RPMI8226 (cell line): Measurements from ENCODE around the gene AP1B1.

Experiments used
- DNase-seq: peaks from one replicate; pipeline ENCODE4 v3.0.0-alpha.2; 2015

Gene AP1B1

DNA sequence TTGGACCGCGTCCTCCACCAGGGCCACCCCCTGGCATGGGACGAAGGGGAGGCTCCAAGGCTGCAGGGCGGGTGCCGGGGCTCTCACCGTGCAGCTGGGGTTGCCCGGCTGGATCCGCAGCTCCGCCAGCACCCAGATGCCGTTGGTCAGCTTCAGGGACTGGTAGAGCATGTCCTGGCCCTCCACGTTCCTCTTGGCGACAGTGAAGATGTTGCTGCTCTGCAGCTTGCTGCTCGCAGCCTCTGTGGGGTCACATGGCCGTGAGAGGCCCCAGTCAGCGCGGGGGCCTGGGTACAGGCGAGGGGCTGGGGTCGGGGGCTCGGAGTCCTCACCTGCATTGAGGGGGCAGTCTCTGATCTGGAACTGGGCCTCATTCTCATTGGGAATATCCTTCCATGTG lies 58.1 kb downstream of the AP1B1 start:
- no peak for DNase-seq

DNA sequence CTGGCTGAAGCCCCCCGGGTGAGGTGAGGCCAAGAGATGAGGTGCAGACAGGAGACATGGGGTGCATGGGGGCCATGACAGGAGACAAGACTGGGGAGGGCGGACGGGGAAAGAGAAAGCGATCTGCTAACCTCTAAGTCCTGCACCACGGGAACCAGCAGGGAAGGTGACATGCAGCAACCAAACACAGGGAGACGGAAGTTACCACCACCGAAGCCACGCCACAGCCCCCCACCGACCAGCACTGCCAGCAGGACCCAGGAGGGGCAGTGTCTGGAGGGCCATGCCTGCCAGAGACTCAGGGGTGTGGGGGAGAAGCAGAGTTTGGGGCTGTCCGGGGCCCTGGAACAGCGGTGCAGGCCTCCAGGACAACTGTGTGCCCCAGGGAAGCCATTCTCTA lies 58.8 kb downstream of the AP1B1 start:
- no peak for DNase-seq

DNA sequence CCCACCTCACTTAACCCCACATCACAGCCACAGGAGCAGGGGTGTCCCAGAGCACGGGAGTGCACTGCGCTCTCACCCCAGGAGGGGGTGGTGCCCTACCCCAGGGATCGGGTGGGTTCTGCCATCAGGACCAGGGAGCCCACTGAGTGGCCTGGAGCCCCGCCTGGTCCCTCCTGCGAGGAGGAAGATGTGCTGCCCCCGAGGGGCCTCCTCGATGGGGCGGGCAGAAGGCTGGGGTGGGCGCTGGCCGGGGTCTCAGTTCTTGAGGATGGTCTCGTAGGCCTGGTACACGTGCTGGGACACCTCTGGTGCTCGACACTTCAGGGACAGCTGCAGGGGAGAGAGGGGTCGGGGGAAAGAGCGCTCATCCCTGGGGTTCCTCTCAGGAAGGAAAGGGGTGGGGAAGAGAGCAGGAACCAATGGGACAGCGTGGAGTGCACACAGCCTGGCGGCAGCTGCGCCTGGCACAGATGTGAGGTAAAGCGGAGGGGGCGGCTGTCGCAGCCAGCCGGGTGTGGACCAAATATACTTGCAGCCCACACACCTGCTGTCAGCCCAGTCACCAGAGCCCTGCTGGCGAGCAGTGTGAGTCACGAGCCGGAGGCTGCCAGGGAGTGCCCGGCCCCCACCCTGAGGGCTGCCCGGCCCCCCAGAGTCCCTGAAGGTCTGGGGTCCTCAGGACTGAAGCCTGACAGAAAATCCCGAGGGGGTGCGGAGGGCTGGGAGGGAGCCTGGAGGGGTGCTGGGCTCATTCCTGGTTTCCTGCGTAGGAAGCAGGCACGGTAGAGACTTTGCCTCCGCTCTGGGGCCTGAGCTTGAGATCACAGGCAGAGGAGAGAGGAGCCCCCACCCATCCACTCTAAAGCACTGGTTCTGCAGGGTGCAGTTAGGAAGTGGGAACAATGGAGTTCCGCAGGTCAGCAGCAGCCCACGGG lies 59.5 kb downstream of the AP1B1 start:
- no peak for DNase-seq

DNA sequence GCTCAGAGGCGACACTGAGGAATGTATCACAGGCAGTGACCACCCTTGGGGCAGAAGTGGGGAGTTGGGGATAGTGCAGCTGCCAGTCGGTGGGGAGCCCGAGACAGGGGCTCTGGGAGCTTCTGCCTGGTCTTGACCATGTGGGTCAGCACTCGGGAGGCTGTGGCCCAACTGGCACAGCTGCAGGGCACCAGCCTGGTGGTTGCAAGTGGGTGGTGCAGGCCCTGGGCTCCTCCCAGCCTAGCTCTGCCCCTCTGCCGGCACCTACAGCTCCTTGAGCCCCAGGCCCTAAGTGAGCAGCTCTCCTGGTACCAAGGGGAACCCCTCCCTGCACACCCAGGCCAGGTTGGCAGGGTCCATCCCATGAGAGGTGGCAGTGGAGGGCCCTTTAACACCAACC lies 60.3 kb downstream of the AP1B1 start:
- DNase-seq = no peak

DNA sequence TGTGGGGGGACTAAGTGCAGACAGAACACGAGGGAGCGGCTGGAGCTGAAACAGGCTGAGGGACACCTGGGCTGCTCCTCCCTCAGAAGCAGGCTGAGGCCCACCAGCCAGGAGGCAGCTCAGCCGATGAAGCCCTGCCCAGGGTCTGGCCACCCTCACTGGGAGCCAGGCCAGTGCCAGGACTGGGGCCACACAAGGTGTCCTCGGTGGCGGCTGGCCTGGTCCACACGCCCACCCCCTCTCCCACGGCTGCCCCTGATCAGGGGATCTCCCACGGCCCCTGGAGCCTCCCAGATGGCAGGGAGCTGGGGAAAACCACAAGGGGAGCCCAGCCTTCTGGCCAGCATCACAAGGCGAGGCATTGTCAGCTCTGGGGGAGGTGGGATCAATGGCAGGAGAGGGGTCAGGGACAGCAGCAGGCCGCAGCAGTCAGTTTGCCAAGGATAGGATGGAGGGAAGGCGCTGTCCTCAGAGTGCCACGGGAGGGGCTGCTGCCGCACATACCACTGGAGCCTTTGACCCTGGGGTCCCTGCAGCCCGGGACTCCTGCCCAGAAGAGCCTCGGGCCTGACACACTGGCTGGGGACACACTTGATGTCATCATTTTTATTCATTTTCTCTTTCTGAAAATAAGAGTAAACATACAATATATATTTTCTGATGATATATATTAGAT lies 61.1 kb downstream of the AP1B1 start:
- DNase-seq = no peak

DNA sequence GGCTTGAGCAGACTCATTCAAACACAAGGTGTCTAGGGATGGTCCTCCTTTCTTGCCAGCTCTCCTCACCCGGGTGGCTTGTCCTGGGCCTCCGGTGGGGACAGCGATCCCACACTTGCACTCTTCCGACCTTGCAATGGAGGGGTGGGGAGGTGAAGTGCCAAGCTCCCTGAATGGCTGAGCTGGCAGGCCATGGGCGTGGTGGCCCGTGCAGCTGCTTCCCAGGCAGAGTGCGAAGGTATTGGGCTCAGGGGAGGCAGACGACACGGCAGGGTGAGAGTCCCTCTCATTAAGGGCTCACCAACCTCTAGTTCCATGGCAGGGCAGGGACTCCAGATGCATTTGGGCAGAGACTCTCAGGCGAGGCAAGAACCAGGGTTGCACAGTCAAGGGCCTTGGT lies 61.9 kb downstream of the AP1B1 start:
- DNase-seq = no peak

DNA sequence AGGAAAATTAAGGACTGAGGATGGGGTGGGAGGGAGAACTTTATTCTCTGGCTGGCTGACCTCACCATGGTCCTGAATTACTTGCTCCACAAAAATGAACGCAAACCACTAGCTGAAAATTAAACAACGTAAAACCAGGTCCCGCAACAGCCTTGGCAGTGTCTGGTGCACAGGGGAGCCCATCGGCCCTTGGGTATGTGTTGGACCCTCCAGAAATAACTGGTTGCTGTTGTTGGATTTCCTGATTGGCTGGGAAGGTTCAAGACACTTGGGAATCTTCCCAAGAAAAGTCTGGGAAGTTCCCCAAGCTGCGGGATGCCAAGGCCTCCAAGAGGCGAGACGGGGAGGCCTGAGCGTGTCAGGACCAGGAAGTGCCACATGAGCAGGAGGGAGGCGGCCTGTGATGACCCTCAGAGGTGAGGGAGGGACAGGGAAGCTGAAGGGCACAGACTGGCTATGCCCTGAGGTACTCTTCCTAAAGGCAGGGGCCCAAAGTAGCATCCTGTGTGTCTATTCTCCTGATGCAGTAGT lies 62.5 kb downstream of the AP1B1 start:
- no peak for DNase-seq

DNA sequence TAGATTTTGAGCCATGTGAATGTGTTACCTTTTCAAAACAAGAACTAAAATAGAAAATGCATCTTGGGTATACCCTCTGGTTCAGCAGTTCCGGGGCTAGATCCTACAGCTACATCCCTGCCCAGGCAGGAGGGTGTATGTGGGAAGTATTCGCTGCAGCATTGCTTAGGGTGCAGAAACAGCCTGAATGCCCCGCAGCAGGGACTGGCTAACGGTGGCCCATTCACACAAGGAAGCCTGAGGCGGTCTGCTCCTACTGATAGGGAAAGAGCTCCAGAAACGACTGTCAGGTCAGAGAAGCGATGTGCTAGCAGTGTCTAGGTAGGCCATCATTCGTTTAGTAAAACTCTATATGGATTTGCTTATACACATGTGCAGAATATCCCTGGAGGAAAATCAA lies 63.0 kb downstream of the AP1B1 start:
- DNase-seq = no peak

DNA sequence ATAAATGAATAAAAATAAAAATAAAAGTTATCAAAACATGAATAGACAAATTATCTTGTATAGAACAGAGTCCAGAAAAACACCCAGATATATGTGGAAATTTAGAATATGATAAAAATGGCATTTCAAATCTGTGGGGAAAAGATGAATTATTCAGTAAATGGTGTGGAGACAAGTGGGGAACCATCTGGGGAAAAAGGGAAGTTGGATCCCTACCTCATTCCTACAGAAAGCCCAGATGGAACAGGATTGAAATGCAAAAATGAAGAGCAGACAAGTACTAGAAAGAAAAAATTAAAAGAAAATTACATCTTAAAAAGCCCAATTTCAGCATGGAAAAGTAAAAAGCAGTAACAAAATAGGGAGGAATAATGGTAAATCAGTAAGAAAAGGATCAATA lies 64.7 kb downstream of the AP1B1 start:
- DNase-seq = no peak

DNA sequence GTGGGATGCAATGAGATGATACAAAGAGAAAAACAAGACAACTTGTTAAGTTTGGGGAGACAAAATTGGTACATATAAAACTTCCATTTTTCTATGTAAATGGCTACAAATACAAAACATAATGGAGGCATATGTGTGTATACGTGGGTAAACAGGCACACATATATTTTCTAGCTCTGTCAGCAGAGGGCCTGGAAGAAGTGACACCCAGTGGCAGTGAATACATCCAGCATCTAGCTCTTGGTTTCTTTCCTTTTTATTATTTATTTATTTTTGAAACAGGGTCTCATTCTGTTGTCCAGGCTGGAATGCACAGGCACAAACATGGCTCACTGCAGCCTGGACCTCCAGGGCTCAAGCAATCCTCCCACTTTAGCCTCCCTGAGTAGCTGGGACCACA lies 67.8 kb downstream of the AP1B1 start:
- DNase-seq = no peak

DNA sequence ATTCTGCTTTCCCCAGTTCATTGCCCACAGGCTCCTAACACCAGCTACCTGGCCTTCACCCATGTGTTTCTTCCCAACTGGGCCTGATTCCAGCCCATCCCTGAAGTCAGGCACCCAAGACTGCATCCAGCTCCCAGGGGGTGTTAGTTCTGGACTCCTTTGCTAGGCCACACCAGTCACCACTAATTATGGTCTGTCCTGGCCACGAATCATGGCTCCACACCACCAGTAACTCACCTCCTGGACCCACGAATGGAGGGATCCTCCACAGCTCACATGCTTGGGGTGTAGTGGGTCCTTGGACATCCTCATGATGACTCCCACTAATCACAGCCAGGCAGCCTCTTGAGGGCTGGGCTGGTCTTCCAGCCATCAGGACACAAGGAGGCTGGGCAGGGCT lies 69.3 kb downstream of the AP1B1 start:
- DNase-seq = no peak

DNA sequence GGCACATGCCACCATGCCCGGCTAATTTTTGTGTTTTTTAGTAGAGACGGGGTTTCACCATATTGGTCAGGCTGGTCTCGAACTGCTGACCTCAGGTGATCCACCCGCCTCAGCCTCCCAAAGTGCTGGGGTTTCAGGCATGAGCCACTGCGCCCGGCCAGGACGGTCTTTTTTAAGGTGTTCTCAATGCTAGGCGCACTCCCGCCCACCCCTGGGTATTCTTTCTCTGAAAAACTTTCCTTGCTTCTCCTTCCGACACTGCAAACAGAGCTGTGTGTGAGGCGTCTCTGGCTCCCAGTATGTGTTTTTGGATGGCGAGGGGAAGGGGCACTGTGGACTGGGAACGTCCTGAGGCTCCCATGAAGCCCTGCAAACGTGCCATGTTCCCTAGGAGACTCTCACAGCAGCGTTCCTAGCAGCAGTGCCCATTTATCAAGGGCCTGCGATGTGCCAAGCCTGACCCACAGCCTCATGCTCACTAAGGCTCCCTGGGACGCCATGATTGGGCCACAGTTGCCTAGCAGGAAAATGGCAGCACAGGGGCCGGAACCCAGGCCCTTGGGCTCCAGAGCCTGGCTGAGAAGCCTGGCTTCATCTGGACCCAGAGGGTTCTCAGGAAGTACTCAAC lies 70.4 kb downstream of the AP1B1 start:
- DNase-seq = no peak

DNA sequence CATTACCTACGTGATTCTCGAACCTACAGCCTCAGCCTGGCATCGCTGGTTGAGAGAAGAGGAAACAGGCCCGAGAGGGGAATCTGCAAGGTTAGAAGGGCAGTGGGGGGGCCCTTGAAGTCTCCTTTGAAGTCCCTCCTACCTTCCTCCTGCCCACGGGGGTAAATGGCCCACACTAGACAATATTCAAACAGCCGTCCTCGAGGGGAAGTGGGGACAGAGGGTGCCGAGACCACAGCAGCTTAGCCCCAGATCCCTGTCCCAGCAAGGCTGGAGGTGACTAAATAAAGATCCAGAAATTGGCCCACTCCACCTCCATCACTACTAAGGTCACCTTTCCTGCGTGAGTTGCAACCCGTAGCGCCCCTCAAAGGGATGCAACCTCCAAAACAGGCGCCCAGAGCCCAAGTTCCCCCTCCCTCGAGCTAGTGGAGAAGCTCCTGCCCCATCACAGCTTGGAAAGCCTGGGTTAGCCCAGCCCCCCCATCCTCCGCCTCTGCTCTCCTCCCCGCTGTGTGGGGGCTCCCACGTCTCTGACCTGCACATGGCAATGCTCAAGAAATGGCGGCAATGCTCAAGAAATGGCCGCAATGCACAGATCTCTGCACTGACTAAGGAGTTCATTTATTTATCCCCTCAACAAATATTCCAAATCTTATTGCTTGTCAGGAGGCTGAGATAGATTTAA lies 72.1 kb downstream of the AP1B1 start:
- DNase-seq = no peak

DNA sequence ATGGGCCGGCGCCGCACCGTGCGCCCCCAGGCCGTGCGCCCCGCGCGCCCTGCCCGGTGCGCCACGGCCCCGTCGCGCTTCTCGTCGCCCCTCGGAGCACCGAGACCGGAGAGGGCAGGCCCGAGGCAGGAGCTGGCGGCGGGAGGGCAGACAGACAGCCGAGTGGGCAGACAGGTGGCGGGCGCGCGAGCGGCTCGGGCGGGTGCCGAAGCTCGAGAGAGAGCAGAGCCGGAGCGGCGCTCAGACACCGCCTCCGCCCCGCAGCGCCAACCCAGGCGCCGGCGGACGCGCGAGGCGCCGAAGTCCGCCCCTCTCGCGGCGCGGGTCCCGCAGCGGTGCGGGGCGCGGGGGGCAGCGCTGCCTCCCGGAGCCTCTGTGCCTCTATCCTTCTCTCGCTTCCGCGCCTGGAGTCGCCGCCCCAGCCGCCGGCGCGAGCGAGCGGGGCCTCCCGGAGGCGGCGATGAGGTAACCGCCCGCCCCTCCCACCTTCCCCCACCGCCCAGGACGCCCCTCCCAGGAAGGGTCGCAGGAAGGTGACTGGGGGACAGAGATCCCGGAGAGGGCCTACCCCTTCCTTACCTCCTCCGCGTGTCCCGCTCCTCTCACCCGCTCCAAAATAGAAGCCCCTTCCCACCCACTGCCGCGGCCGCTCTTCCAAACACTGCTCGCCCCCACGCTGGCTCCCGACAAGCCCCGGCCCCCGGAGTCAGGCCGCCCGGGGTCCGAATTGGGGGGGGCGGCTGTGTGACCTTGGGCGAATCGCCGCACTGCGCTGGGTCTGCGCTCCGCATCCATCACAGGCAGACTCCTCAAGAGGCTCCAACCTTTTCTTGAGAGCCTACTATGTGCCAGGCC lies 72.9 kb downstream of the AP1B1 start, which contains the start of gene RASL10A:
RASL10A (minus strand) TSS at position 412 of the 855 bp plus-strand sequence. CDS start 451 bp downstream, outside the sequence.
- no peak for DNase-seq

DNA sequence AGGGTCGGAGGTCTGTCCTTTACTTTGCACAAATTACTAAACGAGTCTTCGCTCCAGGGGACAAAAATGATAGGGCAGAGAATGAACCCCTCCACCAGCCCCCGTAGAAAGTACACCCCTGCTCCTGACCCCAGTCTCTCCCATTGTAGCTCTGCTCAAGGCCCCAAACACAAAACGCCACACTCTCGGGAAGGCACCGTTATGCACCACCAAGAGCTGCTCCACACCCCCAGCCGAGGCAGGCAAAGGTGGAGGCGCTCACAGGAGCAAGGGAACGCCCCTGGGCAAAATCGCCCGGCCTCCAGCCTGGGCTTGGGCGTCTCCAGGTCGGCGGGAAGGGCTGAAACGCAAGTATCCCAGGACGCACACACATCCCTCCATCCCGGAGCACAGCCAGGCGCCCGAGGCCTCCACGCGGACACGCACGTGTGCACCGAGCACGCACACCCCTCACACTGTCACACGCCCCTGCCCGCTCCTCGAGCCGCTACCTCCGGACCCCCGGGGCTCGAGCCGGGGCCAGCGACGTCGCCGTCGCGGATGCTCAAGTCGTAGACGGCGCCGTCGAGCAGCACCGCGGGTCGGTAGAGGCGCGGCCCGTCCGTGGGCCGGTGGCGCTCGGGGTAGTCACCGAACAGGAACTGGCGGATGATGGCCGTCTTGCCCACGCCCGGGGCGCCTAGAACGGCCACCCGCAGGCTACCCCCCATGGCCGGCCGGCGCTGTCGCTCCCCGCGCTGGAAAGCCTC lies 73.7 kb downstream of the AP1B1 start:
- no peak for DNase-seq

DNA sequence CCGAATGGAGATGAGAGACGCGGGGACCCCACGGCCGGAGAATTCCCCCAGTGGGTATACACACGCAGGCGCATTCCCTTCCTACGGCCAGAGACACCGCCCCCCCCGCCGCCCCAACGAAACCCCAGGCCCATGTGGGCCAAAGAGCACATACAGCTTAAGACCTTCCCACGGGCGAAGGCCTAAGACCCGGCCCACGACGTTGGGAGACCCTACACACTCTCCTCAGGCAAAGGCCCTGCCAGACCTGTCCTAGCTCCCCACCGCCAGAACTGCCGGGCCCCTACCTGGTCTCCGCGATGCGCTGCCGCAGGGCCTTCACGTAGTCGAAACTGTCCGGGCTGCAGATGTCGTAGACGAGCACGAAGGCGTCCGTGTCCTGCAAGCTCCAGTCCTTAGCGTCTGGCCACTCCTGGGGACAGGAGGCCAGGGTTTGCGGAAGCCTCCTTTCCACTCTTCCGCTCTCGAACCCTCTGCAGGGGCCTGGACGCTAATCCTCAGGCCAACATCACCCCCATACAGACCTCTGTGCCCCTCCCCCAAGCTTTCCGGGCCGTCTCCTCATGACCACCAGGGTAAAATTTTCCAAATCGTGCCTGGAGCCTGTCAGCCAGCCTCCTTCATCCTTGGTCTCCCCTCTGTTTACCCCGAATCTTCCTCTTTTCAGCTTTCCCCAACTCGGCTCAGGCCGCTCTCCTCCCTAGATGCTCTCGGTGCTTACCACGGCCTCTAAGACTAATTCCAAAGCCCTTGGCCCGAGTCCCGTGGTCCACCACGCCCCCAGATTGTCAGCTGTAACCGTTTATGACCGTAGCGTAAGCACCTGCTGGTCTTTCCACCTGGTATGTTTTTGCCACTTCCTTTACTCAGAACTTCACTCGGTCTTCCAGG lies 74.5 kb downstream of the AP1B1 start:
- no peak for DNase-seq

DNA sequence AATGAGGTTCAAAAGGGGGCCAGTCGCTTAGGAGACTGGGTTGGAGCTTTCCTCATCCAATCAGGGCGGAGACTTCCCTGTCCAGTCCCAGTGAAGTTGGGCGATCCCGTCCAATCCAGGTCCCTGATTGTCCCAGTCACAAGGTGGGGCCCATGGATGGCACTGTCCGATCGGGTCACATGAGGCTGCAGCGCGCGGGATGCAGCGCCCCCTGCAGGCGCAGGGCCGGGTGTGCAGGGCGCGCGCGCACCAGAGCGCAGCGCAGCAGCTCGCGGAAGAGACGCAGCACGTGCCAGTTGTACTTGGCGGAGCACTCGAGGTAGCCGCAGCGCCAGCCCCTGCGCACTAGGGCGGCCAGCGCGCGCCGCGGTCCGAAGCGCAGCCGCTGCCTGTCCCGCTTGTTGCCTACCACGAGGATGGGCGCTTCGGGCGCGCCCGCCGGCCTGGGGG lies 75.2 kb downstream of the AP1B1 start:
- DNase-seq = no peak

DNA sequence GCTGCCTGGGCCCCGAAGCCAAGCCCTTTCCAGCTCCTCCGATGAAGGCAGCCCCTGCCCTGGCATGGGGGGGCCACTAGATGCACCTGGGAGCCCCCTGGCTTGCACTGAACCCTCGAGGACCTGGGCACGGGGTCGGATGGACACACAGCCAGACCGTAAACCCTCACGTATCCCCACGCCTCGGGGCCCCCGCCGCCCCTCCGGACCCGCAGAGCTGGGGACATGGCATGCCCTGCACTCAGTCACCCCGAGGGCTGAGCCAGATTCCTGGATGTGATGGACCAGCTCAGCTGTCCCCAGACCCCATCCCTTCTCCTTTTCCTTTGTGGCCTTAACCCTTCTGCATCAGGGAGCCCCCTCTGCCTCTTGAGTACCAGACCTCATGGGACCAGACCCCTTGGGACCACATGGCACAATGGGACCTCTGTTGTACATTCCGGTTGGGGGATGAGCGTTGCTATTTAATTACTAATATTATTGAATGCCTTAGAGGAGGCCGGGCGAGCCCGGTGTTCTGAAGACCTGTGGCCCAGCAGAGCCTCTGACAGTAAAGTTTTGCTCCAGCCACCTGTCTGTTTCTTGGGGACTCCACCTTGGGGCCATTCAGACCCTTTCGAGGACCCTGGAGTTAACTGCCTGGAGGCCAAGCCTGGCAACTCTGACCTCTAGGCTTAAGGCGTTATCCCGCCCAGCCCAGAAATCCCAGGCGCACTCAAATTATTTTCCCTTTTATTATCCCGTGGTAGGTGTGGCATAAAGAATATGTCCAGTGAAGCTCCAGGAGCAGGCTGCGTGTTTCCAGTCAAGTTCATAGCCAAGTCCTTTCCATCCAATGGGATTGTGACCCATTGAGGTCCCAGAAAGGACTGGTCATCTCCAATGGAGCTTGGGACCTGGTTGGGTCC lies 75.9 kb downstream of the AP1B1 start:
- DNase-seq = no peak
